ENCODE measurements around the gene GPC5.
A peak's percentile ranks its signal among the peaks of the same experiment; 100 is the strongest.

Gene GPC5

DNA sequence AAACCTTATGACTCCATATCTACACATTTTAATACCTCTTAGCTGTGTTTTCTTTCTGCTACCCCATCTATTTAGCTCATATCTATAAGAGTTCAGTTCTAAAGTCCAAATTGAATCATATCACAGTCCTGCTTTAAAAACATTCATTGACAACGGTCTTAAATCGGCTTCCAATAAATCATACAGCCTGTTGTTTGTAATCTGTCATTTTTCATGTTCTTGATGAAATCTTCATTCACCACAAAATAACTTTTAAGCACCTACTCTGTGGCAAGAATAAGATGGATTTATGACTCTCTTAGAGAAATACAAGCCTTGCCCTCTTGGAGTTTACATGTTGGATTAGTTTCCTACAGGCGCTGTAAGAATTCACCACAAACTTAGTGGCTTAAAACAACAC, 1377.2 kb downstream of the GPC5 start:
- Histone ChIP-seq H3K4me1 (ENCODE audit: control insufficient read depth, insufficient read depth, low read length) (no peaks in the 10 kb centered on the region), H3K9ac (ENCODE audit: low read length) (no peak overlapping the region), H3K9me3 (ENCODE audit: control insufficient read depth, low read length) (no peaks in the 10 kb centered on the region), H3K4me3 (ENCODE audit: low read length) (no peak overlapping the region), H3K36me3 (ENCODE audit: control insufficient read depth, insufficient read depth, low read length) (no peaks in the 10 kb centered on the region), H3K27me3 (ENCODE audit: control insufficient read depth, insufficient read depth, low read length) (no peaks in the 10 kb centered on the region)

GRCh38 chr13:92781965-92782690, 1383.7 kb downstream of the GPC5 start:
- Histone ChIP-seq H3K36me3 (ENCODE audit: control insufficient read depth, insufficient read depth, low read length) (no peaks in the 10 kb centered on the region), H3K4me3 (ENCODE audit: low read length) (no peak overlapping the region), H3K9me3 (ENCODE audit: control insufficient read depth, low read length) (no peaks in the 10 kb centered on the region), H3K27me3 (ENCODE audit: control insufficient read depth, insufficient read depth, low read length) (no peaks in the 10 kb centered on the region), H3K4me1 (ENCODE audit: control insufficient read depth, insufficient read depth, low read length) (no peaks in the 10 kb centered on the region), H3K9ac (ENCODE audit: low read length) (no peak overlapping the region)

DNA sequence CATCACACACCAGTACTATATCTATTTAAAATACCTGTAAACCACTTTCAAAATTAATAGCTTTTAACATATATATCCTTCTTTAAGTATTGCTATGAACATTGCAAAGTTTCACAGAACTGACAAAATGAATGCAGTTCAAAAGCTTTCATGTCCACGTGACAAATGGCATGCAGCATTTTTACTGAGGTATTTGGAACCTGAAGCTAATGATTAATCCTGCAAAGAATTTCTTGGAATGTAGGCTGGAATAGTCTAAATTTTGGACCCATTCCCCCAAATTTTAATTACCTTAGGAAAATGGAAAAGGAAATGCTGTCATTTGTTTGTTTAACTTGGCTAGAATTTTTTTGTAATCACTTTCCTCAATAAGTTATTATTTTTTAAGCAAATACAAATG, 1404.4 kb downstream of the GPC5 start:
- Histone ChIP-seq H3K4me3 (ENCODE audit: low read length) (no peak overlapping the region), H3K27me3 (ENCODE audit: control insufficient read depth, insufficient read depth, low read length) (no peaks in the 10 kb centered on the region), H3K9me3 (ENCODE audit: control insufficient read depth, low read length) (no peaks in the 10 kb centered on the region), H3K9ac (ENCODE audit: low read length) (no peak overlapping the region), H3K4me1 (ENCODE audit: control insufficient read depth, insufficient read depth, low read length) (peaks cover 5% of the 10 kb centered on the region), H3K36me3 (ENCODE audit: control insufficient read depth, insufficient read depth, low read length) (no peaks in the 10 kb centered on the region)

- H3K9ac ChIP-seq (ENCODE audit: low read length): no peak overlapping the region
- H3K36me3 ChIP-seq (ENCODE audit: control insufficient read depth, insufficient read depth, low read length): no peaks in the 10 kb centered on the region
- peaks cover 5% of the 10 kb centered on the region for H3K4me1 ChIP-seq (ENCODE audit: control insufficient read depth, insufficient read depth, low read length)
- no peaks in the 10 kb centered on the region for H3K27me3 ChIP-seq (ENCODE audit: control insufficient read depth, insufficient read depth, low read length)
- no peak overlapping the region for H3K4me3 ChIP-seq (ENCODE audit: low read length)
- H3K9me3 ChIP-seq (ENCODE audit: control insufficient read depth, low read length): no peaks in the 10 kb centered on the region
Measured at GRCh38 chr13:92804346-92804745, 1405.9 kb downstream of the GPC5 start.

GRCh38 chr13:92804926-92805325, 1406.5 kb downstream of the GPC5 start:
- Histone ChIP-seq H3K4me3 (ENCODE audit: low read length) (no peak overlapping the region), H3K27me3 (ENCODE audit: control insufficient read depth, insufficient read depth, low read length) (no peaks in the 10 kb centered on the region), H3K36me3 (ENCODE audit: control insufficient read depth, insufficient read depth, low read length) (no peaks in the 10 kb centered on the region), H3K9ac (ENCODE audit: low read length) (no peak overlapping the region), H3K4me1 (ENCODE audit: control insufficient read depth, insufficient read depth, low read length) (peaks cover 5% of the 10 kb centered on the region), H3K9me3 (ENCODE audit: control insufficient read depth, low read length) (no peaks in the 10 kb centered on the region)

- Histone ChIP-seq H3K9ac (ENCODE audit: low read length) (peak overlapping the region; percentile 52), H3K27me3 (ENCODE audit: control insufficient read depth, insufficient read depth, low read length) (no peaks in the 10 kb centered on the region), H3K9me3 (ENCODE audit: control insufficient read depth, low read length) (no peaks in the 10 kb centered on the region), H3K4me3 (ENCODE audit: low read length) (peak overlapping the region; percentile 45), H3K4me1 (ENCODE audit: control insufficient read depth, insufficient read depth, low read length) (peaks cover 5% of the 10 kb centered on the region), H3K36me3 (ENCODE audit: control insufficient read depth, insufficient read depth, low read length) (no peaks in the 10 kb centered on the region)
Measured at GRCh38 chr13:92805766-92806165, 1407.3 kb downstream of the GPC5 start.

DNA sequence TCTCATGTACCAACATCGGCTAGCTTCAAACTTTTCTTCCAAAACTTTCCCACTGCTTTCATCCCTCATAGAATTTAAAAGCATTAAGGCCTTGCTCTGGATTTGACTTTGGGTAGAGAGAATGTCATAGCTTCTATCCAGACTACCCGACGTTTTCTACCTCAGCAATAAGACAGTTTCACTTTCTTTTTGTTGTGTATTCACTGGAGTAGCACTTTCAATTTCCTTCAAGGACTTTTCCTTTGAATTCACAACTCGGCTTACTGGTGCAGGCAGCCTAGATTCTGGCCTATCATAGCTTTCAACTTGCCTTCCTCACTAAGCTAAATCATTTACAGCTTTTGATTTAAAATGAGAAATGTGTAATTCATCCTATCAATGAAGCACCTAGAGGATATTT, 1407.8 kb downstream of the GPC5 start:
- Histone ChIP-seq H3K9me3 (ENCODE audit: control insufficient read depth, low read length) (no peaks in the 10 kb centered on the region), H3K36me3 (ENCODE audit: control insufficient read depth, insufficient read depth, low read length) (no peaks in the 10 kb centered on the region), H3K9ac (ENCODE audit: low read length) (peak overlapping the region; percentile 52), H3K27me3 (ENCODE audit: control insufficient read depth, insufficient read depth, low read length) (no peaks in the 10 kb centered on the region), H3K4me3 (ENCODE audit: low read length) (peak overlapping the region; percentile 45), H3K4me1 (ENCODE audit: control insufficient read depth, insufficient read depth, low read length) (peaks cover 5% of the 10 kb centered on the region)

GRCh38 chr13:92807353-92807752, 1408.9 kb downstream of the GPC5 start:
- Histone ChIP-seq H3K27me3 (ENCODE audit: control insufficient read depth, insufficient read depth, low read length) (no peaks in the 10 kb centered on the region), H3K4me3 (ENCODE audit: low read length) (no peak overlapping the region), H3K9ac (ENCODE audit: low read length) (no peak overlapping the region)

DNA sequence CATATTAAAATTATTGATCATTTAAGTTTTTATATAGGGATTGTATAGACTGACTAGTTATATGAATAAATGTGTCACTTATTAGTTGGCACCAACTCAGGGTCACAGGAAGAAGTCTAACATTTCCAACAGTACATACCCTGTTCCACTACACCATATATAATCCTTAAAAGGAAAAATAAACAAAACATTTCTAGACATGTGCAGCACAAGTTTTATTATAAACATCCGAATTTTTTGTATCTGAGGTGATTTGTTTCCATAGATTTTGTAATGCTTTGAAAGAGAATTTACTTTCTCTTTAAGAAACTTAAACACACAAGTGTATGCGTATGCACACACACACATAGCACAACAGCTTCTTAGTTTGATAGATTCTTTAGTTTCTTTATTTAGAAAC, 1409.5 kb downstream of the GPC5 start:
- H3K4me3 ChIP-seq (ENCODE audit: low read length): no peak overlapping the region
- no peaks in the 10 kb centered on the region for H3K9me3 ChIP-seq (ENCODE audit: control insufficient read depth, low read length)
- H3K36me3 ChIP-seq (ENCODE audit: control insufficient read depth, insufficient read depth, low read length): no peaks in the 10 kb centered on the region
- H3K4me1 ChIP-seq (ENCODE audit: control insufficient read depth, insufficient read depth, low read length): peaks cover 5% of the 10 kb centered on the region
- H3K9ac ChIP-seq (ENCODE audit: low read length): no peak overlapping the region
- no peaks in the 10 kb centered on the region for H3K27me3 ChIP-seq (ENCODE audit: control insufficient read depth, insufficient read depth, low read length)

More at GRCh38 chr13:92807353-92807752, 1408.9 kb downstream of the GPC5 start:
- Histone ChIP-seq H3K4me1 (ENCODE audit: control insufficient read depth, insufficient read depth, low read length) (peaks cover 5% of the 10 kb centered on the region), H3K36me3 (ENCODE audit: control insufficient read depth, insufficient read depth, low read length) (no peaks in the 10 kb centered on the region), H3K9me3 (ENCODE audit: control insufficient read depth, low read length) (no peaks in the 10 kb centered on the region)

GRCh38 chr13:92821324-92821723, 1422.9 kb downstream of the GPC5 start:
- H3K9me3 ChIP-seq (ENCODE audit: control insufficient read depth, low read length): no peaks in the 10 kb centered on the region
- no peaks in the 10 kb centered on the region for H3K27me3 ChIP-seq (ENCODE audit: control insufficient read depth, insufficient read depth, low read length)
- H3K4me1 ChIP-seq (ENCODE audit: control insufficient read depth, insufficient read depth, low read length): no peaks in the 10 kb centered on the region
- no peaks in the 10 kb centered on the region for H3K36me3 ChIP-seq (ENCODE audit: control insufficient read depth, insufficient read depth, low read length)
- H3K4me3 ChIP-seq (ENCODE audit: low read length): no peak overlapping the region
- H3K9ac ChIP-seq (ENCODE audit: low read length): no peak overlapping the region

DNA sequence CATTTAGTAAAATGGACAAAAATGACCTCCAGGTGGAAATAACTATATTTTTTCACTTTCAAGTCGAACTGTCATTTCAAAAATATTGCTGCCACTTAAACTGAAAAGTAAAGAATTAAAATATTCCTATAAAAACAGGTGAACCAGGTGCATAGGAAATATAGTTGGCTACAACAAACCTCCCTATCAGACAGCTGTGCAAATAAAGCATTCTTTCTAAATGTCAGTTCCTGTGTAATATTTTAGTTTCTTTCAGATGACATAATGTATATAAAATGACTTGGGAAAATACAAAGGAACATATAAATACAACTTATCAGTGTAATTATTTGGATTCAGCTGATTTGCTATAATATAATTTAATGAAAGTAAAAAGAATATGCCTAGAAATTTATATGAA, 1424.6 kb downstream of the GPC5 start:
- Histone ChIP-seq H3K9me3 (ENCODE audit: control insufficient read depth, low read length) (no peaks in the 10 kb centered on the region), H3K4me1 (ENCODE audit: control insufficient read depth, insufficient read depth, low read length) (no peaks in the 10 kb centered on the region), H3K27me3 (ENCODE audit: control insufficient read depth, insufficient read depth, low read length) (no peaks in the 10 kb centered on the region), H3K36me3 (ENCODE audit: control insufficient read depth, insufficient read depth, low read length) (no peaks in the 10 kb centered on the region), H3K4me3 (ENCODE audit: low read length) (no peak overlapping the region), H3K9ac (ENCODE audit: low read length) (no peak overlapping the region)

GRCh38 chr13:92825938-92826596, 1427.6 kb downstream of the GPC5 start:
- Histone ChIP-seq H3K27me3 (ENCODE audit: control insufficient read depth, insufficient read depth, low read length) (no peaks in the 10 kb centered on the region), H3K4me1 (ENCODE audit: control insufficient read depth, insufficient read depth, low read length) (no peaks in the 10 kb centered on the region), H3K4me3 (ENCODE audit: low read length) (no peak overlapping the region), H3K9me3 (ENCODE audit: control insufficient read depth, low read length) (no peaks in the 10 kb centered on the region), H3K9ac (ENCODE audit: low read length) (no peak overlapping the region), H3K36me3 (ENCODE audit: control insufficient read depth, insufficient read depth, low read length) (no peaks in the 10 kb centered on the region)
